GM18508 (cell line): Measurements from ENCODE around the gene PHACTR3.

Experiments used
- ATAC-seq: cut with Tn5 transposase; IDR thresholded peaks from one replicate; pipeline ENCODE4 v1.9.1; 2021; ENCODE audit warnings: moderate number of reproducible peaks; ENCODE audit not compliant: insufficient read depth, unreplicated experiment

PHACTR3 gene

GRCh38 chr20:59723607-59724456, 119.5 kb downstream of the PHACTR3 start:
- no peak for ATAC-seq

GRCh38 chr20:59724457-59725366, 120.4 kb downstream of the PHACTR3 start:
- ATAC-seq, result no peak

GRCh38 chr20:59725476-59726280, 121.3 kb downstream of the PHACTR3 start:
- no peak for ATAC-seq

GRCh38 chr20:59726281-59726595, 121.9 kb downstream of the PHACTR3 start:
- ATAC-seq, result no peak

GRCh38 chr20:59728722-59729430, 124.5 kb downstream of the PHACTR3 start:
- ATAC-seq, result no peak

GRCh38 chr20:59729506-59729905, 125.2 kb downstream of the PHACTR3 start:
- ATAC-seq, result no peak

- ATAC-seq, result no peak
Measured at GRCh38 chr20:59730722-59731121, 126.4 kb downstream of the PHACTR3 start.

GRCh38 chr20:59731376-59731775, 127.0 kb downstream of the PHACTR3 start:
- no peak for ATAC-seq

- ATAC-seq, result no peak
Measured at GRCh38 chr20:59733351-59733750, 129.0 kb downstream of the PHACTR3 start.

- no peak for ATAC-seq
Measured at GRCh38 chr20:59735486-59735885, 131.1 kb downstream of the PHACTR3 start.

GRCh38 chr20:59735917-59736316, 131.6 kb downstream of the PHACTR3 start:
- no peak for ATAC-seq

GRCh38 chr20:59736366-59736765, 132.0 kb downstream of the PHACTR3 start:
- no peak for ATAC-seq

GRCh38 chr20:59737073-59737666, 132.8 kb downstream of the PHACTR3 start:
- no peak for ATAC-seq

GRCh38 chr20:59737816-59738215, 133.5 kb downstream of the PHACTR3 start:
- no peak for ATAC-seq

- ATAC-seq, result no peak
Measured at GRCh38 chr20:59738851-59739250, 134.5 kb downstream of the PHACTR3 start.

GRCh38 chr20:59740621-59741020, 136.3 kb downstream of the PHACTR3 start:
- ATAC-seq, result no peak

- ATAC-seq, result no peak
Measured at GRCh38 chr20:59741073-59741472, 136.7 kb downstream of the PHACTR3 start.

- ATAC-seq, result no peak
Measured at GRCh38 chr20:59742351-59743095, 138.2 kb downstream of the PHACTR3 start.

- ATAC-seq, result no peak
Measured at GRCh38 chr20:59743308-59743707, 139.0 kb downstream of the PHACTR3 start.
